Suprapubic skin (tissue), 4 donors: ENCODE data around the gene FGF1. TPM values are rescaled to one million over a fixed set of nuclear protein-coding genes. Genes with fewer than 3 reads are reported as not detected.

Experiments
- DNase-seq, 2 donors: peaks; one replicate each; pipeline ENCODE4 v3.0.0-alpha.2; 2019; ENCODE audit warnings: low spot score in 2 of 2
- H3K27ac ChIP-seq: fragments of 200-600 bp; sonication (generic); one replicate; pipeline ENCODE4 v1.5.1; 2019
- H3K27me3 ChIP-seq: fragments of 200-600 bp; sonication (generic); one replicate; pipeline ENCODE4 v1.5.1; 2019
- H3K36me3 ChIP-seq: fragments of 200-600 bp; sonication (generic); one replicate; pipeline ENCODE4 v1.5.1; 2019
- H3K4me1 ChIP-seq: fragments of 200-600 bp; sonication (generic); one replicate; pipeline ENCODE4 v1.5.1; 2019
- H3K4me3 ChIP-seq: fragments of 200-600 bp; sonication (generic); one replicate; pipeline ENCODE4 v1.5.1; 2019; ENCODE audit warnings: mild to moderate bottlenecking
- H3K9me3 ChIP-seq: fragments of 200-600 bp; sonication (generic); one replicate; pipeline ENCODE4 v1.5.1; 2019
- CTCF ChIP-seq, 2 donors: fragments of 200-600 bp in 1 of 2; fragments of 450-650 bp in 1 of 2; sonication (generic) in 1 of 2; IDR thresholded peaks; one replicate each; pipeline ENCODE4 v1.5.1; 2016 to 2019; ENCODE audit warnings: antibody characterized with exemption in 2 of 2, mild to moderate bottlenecking in 1 of 2, moderate library complexity in 1 of 2
- EP300 ChIP-seq: sonication (generic); formaldehyde crosslinking; IDR thresholded peaks from one replicate; pipeline ENCODE4 v1.6.1; 2017; ENCODE audit warnings: antibody characterized with exemption
- POLR2A ChIP-seq, 2 donors: fragments of 450-650 bp; IDR thresholded peaks; one replicate each; pipeline ENCODE4 v1.6.1; 2017; ENCODE audit warnings: antibody characterized with exemption in 2 of 2, mild to moderate bottlenecking in 2 of 2, moderate library complexity in 2 of 2
- POLR2AphosphoS5 ChIP-seq, 3 donors: sonication (generic); formaldehyde crosslinking; IDR thresholded peaks; one replicate each; pipeline ENCODE4 v1.6.1; 2017; ENCODE audit warnings: antibody characterized with exemption in 3 of 3
- WGBS: methylation state at CpG from one replicate; pipeline ENCODE4 v1.1.5; 2018; 5-methylcytosine and 5-hydroxymethylcytosine counted together
- total RNA-seq, 4 donors: library from RNA; depleted of rRNA; stranded (reverse); fragments of >200 nt; gene quantifications; one replicate each; pipeline ENCODE4 v1.1.0, GENCODE V29; 2016

The FGF1 gene
- total RNA-seq, 4 donors from 2014 or later: 0.48 to 2.5 (median 1.9) TPM

DNA sequence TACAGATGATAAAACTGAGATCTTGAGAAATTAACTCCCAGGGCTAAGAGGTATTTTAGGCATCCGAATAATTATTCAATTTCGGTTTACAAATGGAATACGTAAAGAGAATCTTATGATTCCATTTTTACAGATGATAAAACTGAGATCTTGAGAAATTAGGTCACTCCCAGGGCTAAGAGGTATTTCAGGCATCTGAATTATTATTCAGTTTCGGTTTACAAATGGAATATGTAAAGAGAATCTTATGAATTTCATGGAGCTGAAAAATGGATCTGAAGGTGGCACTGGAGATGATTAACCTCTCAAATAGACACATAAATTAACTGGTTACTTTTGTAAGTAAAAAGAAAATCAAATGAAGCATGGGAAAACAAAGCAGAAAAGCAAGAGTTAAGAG, 44.2 kb downstream of the FGF1 start:
- DNase-seq: no peak
- no peak overlapping the region for H3K27ac ChIP-seq
- H3K36me3 ChIP-seq: no peaks in the 10 kb centered on the region
- 85% methylated on average over 4 of the region's 4 CpGs for WGBS
- peaks cover 4% of the 10 kb centered on the region for H3K27me3 ChIP-seq
- no peak overlapping the region for H3K4me3 ChIP-seq
- no peaks in the 10 kb centered on the region for H3K9me3 ChIP-seq
- no peak for TF ChIP-seq POLR2AphosphoS5 (IDR thresholded peaks at IDR 0.05)
- TF ChIP-seq CTCF (IDR thresholded peaks at IDR 0.05): no peak
- no peak for TF ChIP-seq EP300
- TF ChIP-seq POLR2A (IDR thresholded peaks at IDR 0.05): no peak
- H3K4me1 ChIP-seq: peaks cover 13% of the 10 kb centered on the region

DNA sequence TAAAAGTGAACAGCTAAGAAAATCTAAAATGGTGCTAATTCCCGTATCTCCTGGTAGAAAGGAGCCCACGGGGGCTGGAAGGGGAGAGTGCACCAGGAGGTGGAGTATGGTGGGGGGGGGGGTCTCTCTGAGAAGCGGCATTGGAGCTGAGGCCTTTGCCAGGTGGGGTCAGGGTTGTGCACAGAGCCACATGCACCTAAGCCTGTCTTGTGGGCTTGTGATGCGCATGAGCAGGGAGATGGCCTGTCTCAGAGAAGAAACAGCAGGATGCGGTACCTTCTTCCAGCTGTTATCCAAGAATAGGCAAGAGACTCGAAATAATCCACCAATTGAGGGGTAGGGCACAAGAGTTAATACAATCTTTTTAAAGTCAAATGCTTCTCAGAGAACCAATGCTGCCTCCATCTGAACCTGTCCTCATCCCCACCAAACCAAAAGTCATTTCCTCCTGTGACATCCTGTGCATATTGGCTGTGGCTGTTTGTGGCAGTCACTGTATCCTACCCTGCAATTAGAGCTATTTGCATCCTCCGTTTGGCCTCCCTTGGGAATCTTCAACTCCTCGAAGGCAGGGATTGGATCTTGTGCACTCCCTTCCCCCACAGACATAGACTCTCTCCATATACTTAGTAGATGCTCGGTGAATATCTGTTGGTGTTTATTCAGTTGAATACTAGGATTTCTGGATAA, 45.4 kb downstream of the FGF1 start:
- Histone ChIP-seq H3K36me3 (no peaks in the 10 kb centered on the region), H3K27ac (no peak overlapping the region), H3K4me1 (peaks cover 13% of the 10 kb centered on the region), H3K4me3 (no peak overlapping the region), H3K27me3 (peaks cover 4% of the 10 kb centered on the region), H3K9me3 (no peaks in the 10 kb centered on the region)
- no peak for DNase-seq
- TF ChIP-seq CTCF (IDR thresholded peaks at IDR 0.05) (no peak), POLR2A (IDR thresholded peaks at IDR 0.05) (no peak), POLR2AphosphoS5 (IDR thresholded peaks at IDR 0.05) (no peak), EP300 (no peak)
- WGBS: 79% methylated on average over 9 of the region's 9 CpGs

DNA sequence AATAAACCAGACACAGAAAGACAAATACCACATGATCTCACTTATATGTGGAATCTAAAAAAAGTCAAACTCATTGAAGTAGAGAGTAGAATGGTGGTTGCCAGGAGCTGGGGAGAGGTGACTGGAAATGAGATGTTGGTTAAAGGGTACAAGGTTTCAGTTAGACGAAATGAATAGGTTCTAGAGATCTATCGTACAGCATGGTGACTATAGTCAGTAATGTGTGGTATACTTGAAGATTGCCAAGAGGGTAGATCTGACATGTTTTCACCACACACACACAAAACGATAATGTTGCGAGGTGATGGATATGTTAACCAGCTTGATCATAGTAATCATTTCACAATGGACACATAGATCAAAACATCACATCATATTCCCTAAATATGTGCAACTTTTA, 46.4 kb downstream of the FGF1 start:
- no peak for TF ChIP-seq CTCF (IDR thresholded peaks at IDR 0.05)
- no peak for TF ChIP-seq POLR2A (IDR thresholded peaks at IDR 0.05)
- no peak for TF ChIP-seq POLR2AphosphoS5 (IDR thresholded peaks at IDR 0.05)
- no peak for TF ChIP-seq EP300
- Histone ChIP-seq H3K9me3 (no peaks in the 10 kb centered on the region), H3K4me1 (peaks cover 2% of the 10 kb centered on the region), H3K27me3 (peaks cover 4% of the 10 kb centered on the region), H3K27ac (no peak overlapping the region), H3K4me3 (no peak overlapping the region), H3K36me3 (no peaks in the 10 kb centered on the region)
- no peak for DNase-seq
- 83% methylated on average over 4 of the region's 4 CpGs for WGBS

GRCh38 chr5:142637871-142638270, 48.0 kb downstream of the FGF1 start:
- WGBS: 88% methylated on average over 2 of the region's 2 CpGs
- Histone ChIP-seq H3K4me1 (no peaks in the 10 kb centered on the region), H3K27ac (no peak overlapping the region), H3K4me3 (no peak overlapping the region), H3K36me3 (no peaks in the 10 kb centered on the region), H3K9me3 (no peaks in the 10 kb centered on the region), H3K27me3 (peaks cover 4% of the 10 kb centered on the region)
- TF ChIP-seq CTCF (IDR thresholded peaks at IDR 0.05): no peak
- no peak for TF ChIP-seq POLR2A (IDR thresholded peaks at IDR 0.05)
- no peak for TF ChIP-seq POLR2AphosphoS5 (IDR thresholded peaks at IDR 0.05)
- no peak for TF ChIP-seq EP300
- DNase-seq: no peak

- H3K9me3 ChIP-seq: no peaks in the 10 kb centered on the region
- no peaks in the 10 kb centered on the region for H3K4me1 ChIP-seq
- no peak overlapping the region for H3K4me3 ChIP-seq
- peaks cover 4% of the 10 kb centered on the region for H3K27me3 ChIP-seq
- TF ChIP-seq CTCF (IDR thresholded peaks at IDR 0.05): no peak
- TF ChIP-seq POLR2A (IDR thresholded peaks at IDR 0.05): no peak
- no peak for TF ChIP-seq POLR2AphosphoS5 (IDR thresholded peaks at IDR 0.05)
- TF ChIP-seq EP300: no peak
- no peak overlapping the region for H3K27ac ChIP-seq
- no peaks in the 10 kb centered on the region for H3K36me3 ChIP-seq
- 92% methylated on average over 6 of the region's 6 CpGs for WGBS
- no peak for DNase-seq
Measured at GRCh38 chr5:142636698-142637324, 49.1 kb downstream of the FGF1 start.
